GM12892 (cell line): ENCODE measurements around the gene ZDHHC11.
"Not testable (repeated sequence)": the region's sequence is repeated elsewhere in the genome, so short reads cannot be mapped to it uniquely, and the experiment has no call there.

Experiments
- POLR2AphosphoS5 ChIP-seq: IDR thresholded peaks from 2 replicates; pipeline ENCODE4 v1.6.1; 2011; ENCODE audit warnings: low read depth, low read length, control low read depth
- TAF1 ChIP-seq: IDR thresholded peaks from 2 replicates; pipeline ENCODE4 v1.6.1; 2011; ENCODE audit warnings: low read depth, mild to moderate bottlenecking, control low read depth, low read length, borderline replicate concordance

- TF ChIP-seq POLR2AphosphoS5, TAF1: not testable (repeated sequence)
Observed at GRCh38 chr5:774854-775505, 75.8 kb downstream of the ZDHHC11 start.
